Islet precursor cell (in vitro differentiated cells): ENCODE measurements around the gene TICAM2.
"Not testable (repeated sequence)": the region's sequence is repeated elsewhere in the genome, so short reads cannot be mapped to it uniquely, and the experiment has no call there.

ENCODE experiments used
- DNase-seq: peaks from one replicate; pipeline ENCODE4 v3.0.0-alpha.2; 2018

TICAM2 gene

GRCh38 chr5:115601701-115602590, at the start of gene TICAM2:
TICAM2 (minus strand) TSS chr5:115602479; CDS start chr5:115581256, 21,223 bp downstream.
- DNase-seq, result peak; percentile 74

- DNase-seq, result no peak
These were observed 47.3 kb upstream of the TICAM2 start for GRCh38 chr5:115649541-115649940.

GRCh38 chr5:115648056-115648455, 45.8 kb upstream of the TICAM2 start:
- DNase-seq, result no peak

- DNase-seq, result not testable (repeated sequence)
These were observed 43.1 kb upstream of the TICAM2 start for GRCh38 chr5:115645386-115645785.

GRCh38 chr5:115644046-115644445, 41.8 kb upstream of the TICAM2 start:
- no peak for DNase-seq

- DNase-seq, result no peak
These were observed 39.7 kb upstream of the TICAM2 start for GRCh38 chr5:115641948-115642347.

- no peak for DNase-seq
These were observed 38.0 kb upstream of the TICAM2 start for GRCh38 chr5:115640274-115640673.

GRCh38 chr5:115639377-115639776, 37.1 kb upstream of the TICAM2 start:
- no peak for DNase-seq

- no peak for DNase-seq
These were observed 35.2 kb upstream of the TICAM2 start for GRCh38 chr5:115637507-115637906.

GRCh38 chr5:115636008-115636407, 33.7 kb upstream of the TICAM2 start:
- DNase-seq, result no peak

- DNase-seq, result peak; percentile 84
These were observed 32.3 kb upstream of the TICAM2 start for GRCh38 chr5:115634343-115635132.

GRCh38 chr5:115629903-115630302, 27.6 kb upstream of the TICAM2 start:
- DNase-seq, result no peak

- no peak for DNase-seq
These were observed 25.1 kb upstream of the TICAM2 start for GRCh38 chr5:115627295-115627865.

GRCh38 chr5:115626445-115626823, 24.2 kb upstream of the TICAM2 start:
- no peak for DNase-seq

- DNase-seq, result peak; percentile 99
These were observed 23.5 kb upstream of the TICAM2 start, which contains the start of gene TMED7 for GRCh38 chr5:115625579-115626444. TMED7 (minus strand) TSS chr5:115626036; CDS start chr5:115625792, 244 bp downstream.

GRCh38 chr5:115624994-115625393, 22.7 kb upstream of the TICAM2 start:
- no peak for DNase-seq

GRCh38 chr5:115623658-115624057, 21.4 kb upstream of the TICAM2 start:
- DNase-seq, result no peak

- no peak for DNase-seq
These were observed 19.2 kb upstream of the TICAM2 start for GRCh38 chr5:115621365-115621900.

GRCh38 chr5:115616892-115617291, 14.6 kb upstream of the TICAM2 start:
- DNase-seq, result no peak

- no peak for DNase-seq
These were observed 14.2 kb upstream of the TICAM2 start for GRCh38 chr5:115616472-115616871.

- DNase-seq, result no peak
These were observed 9.6 kb upstream of the TICAM2 start for GRCh38 chr5:115611873-115612272.

GRCh38 chr5:115607935-115608334, 5.7 kb upstream of the TICAM2 start:
- DNase-seq, result no peak
